ENCODE data around the gene CELF4.

The CELF4 gene

DNA sequence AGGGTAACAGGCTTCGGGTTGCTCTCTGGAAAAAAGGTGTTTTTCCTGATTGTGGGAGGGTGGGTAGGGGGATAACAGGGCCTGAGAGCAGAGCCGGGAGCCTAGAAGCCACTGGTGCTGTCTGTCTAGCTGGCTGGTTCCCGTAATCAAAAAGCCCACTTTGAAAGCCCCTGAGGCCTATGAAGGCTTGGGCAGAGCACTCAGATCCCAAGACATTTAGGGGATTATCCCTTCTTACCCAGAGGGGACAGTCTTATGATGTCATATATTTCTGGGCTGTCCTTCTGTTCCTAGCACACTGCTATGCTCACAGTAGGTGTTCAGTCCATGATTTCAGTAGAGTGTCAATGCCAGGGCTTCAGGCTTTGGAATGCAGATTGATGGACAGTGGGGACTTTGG lies 45.1 kb downstream of the CELF4 start:
- Histone ChIP-seq H3K27me3 (ENCODE audit: insufficient read depth, low read length, poor library complexity) (peaks cover 4% of the 10 kb centered on the region), H3K27ac (ENCODE audit: low read length) (no peak overlapping the region), H3K9me3 (ENCODE audit: insufficient read depth, low read length, severe bottlenecking) (no peaks in the 10 kb centered on the region), H3K9ac (ENCODE audit: low read depth, low read length) (no peak overlapping the region), H2AFZ (ENCODE audit: low read depth, low read length) (no peak overlapping the region), H3K36me3 (ENCODE audit: insufficient read depth, low read length) (no peaks in the 10 kb centered on the region), H4K20me1 (ENCODE audit: insufficient read depth, low read length) (no peaks in the 10 kb centered on the region), H3K4me3 (ENCODE audit: low read depth in 1 of 2, low read length in 2 of 2) (no peak overlapping the region), H3K4me2 (ENCODE audit: insufficient read depth, low read length) (no peak overlapping the region), H3K79me2 (ENCODE audit: insufficient read depth, low read length) (no peaks in the 10 kb centered on the region), H3K4me1 (ENCODE audit: insufficient read depth, low read length) (no peaks in the 10 kb centered on the region)
- no peak for TF ChIP-seq CTCF (IDR thresholded peaks at IDR 0.05; ENCODE audit: borderline replicate concordance, extremely low read depth, low read length, poor library complexity, severe bottlenecking)
- TF ChIP-seq EZH2 (IDR thresholded peaks at IDR 0.05; ENCODE audit: borderline replicate concordance, low read depth, low read length, severe bottlenecking), result no peak
- DNase-seq, result no peak
- ATAC-seq (ENCODE audit: insufficient read depth, low read depth), result no peak

GRCh38 chr18:37519510-37520135 lies 46.0 kb downstream of the CELF4 start:
- no peak overlapping the region for H3K27ac ChIP-seq (ENCODE audit: low read length)
- H3K4me3 ChIP-seq (ENCODE audit: low read depth in 1 of 2, low read length in 2 of 2), result no peak overlapping the region
- H3K4me1 ChIP-seq (ENCODE audit: insufficient read depth, low read length), result no peaks in the 10 kb centered on the region
- no peaks in the 10 kb centered on the region for H4K20me1 ChIP-seq (ENCODE audit: insufficient read depth, low read length)
- TF ChIP-seq EZH2 (IDR thresholded peaks at IDR 0.05; ENCODE audit: borderline replicate concordance, low read depth, low read length, severe bottlenecking) (no peak), CTCF (IDR thresholded peaks at IDR 0.05; ENCODE audit: borderline replicate concordance, extremely low read depth, low read length, poor library complexity, severe bottlenecking) (no peak)
- peaks cover 4% of the 10 kb centered on the region for H3K27me3 ChIP-seq (ENCODE audit: insufficient read depth, low read length, poor library complexity)
- H3K4me2 ChIP-seq (ENCODE audit: insufficient read depth, low read length), result no peak overlapping the region
- ATAC-seq (ENCODE audit: insufficient read depth, low read depth) (no peak), DNase-seq (no peak)
- no peaks in the 10 kb centered on the region for H3K36me3 ChIP-seq (ENCODE audit: insufficient read depth, low read length)
- H3K9me3 ChIP-seq (ENCODE audit: insufficient read depth, low read length, severe bottlenecking), result no peaks in the 10 kb centered on the region
- no peak overlapping the region for H2AFZ ChIP-seq (ENCODE audit: low read depth, low read length)
- no peak overlapping the region for H3K9ac ChIP-seq (ENCODE audit: low read depth, low read length)
- H3K79me2 ChIP-seq (ENCODE audit: insufficient read depth, low read length), result no peaks in the 10 kb centered on the region

GRCh38 chr18:37516361-37516853 lies 49.2 kb downstream of the CELF4 start:
- no peak overlapping the region for H3K4me2 ChIP-seq (ENCODE audit: insufficient read depth, low read length)
- DNase-seq, result no peak
- no peak for ATAC-seq (ENCODE audit: insufficient read depth, low read depth)
- no peaks in the 10 kb centered on the region for H3K9me3 ChIP-seq (ENCODE audit: insufficient read depth, low read length, severe bottlenecking)
- no peaks in the 10 kb centered on the region for H3K36me3 ChIP-seq (ENCODE audit: insufficient read depth, low read length)
- H4K20me1 ChIP-seq (ENCODE audit: insufficient read depth, low read length), result no peaks in the 10 kb centered on the region
- no peaks in the 10 kb centered on the region for H3K4me1 ChIP-seq (ENCODE audit: insufficient read depth, low read length)
- H3K9ac ChIP-seq (ENCODE audit: low read depth, low read length), result no peak overlapping the region
- no peaks in the 10 kb centered on the region for H3K79me2 ChIP-seq (ENCODE audit: insufficient read depth, low read length)
- TF ChIP-seq CTCF (IDR thresholded peaks at IDR 0.05; ENCODE audit: borderline replicate concordance, extremely low read depth, low read length, poor library complexity, severe bottlenecking) (no peak), EZH2 (IDR thresholded peaks at IDR 0.05; ENCODE audit: borderline replicate concordance, low read depth, low read length, severe bottlenecking) (no peak)
- peaks cover 4% of the 10 kb centered on the region for H3K27me3 ChIP-seq (ENCODE audit: insufficient read depth, low read length, poor library complexity)
- no peak overlapping the region for H2AFZ ChIP-seq (ENCODE audit: low read depth, low read length)
- H3K27ac ChIP-seq (ENCODE audit: low read length), result no peak overlapping the region
- H3K4me3 ChIP-seq (ENCODE audit: low read depth in 1 of 2, low read length in 2 of 2), result no peak overlapping the region

Measured in DND-41 (cell line).